Chondrocyte (in vitro differentiated cells): Measurements from ENCODE around the gene ASIC2. TPM values are rescaled to one million over a fixed set of nuclear protein-coding genes. Genes with fewer than 3 reads are reported as not detected.

ENCODE experiments used
- DNase-seq: peaks from one replicate; pipeline ENCODE4 v3.0.0; 2021; ENCODE audit warnings: mixed read lengths, low spot score
- H3K27ac Mint-ChIP-seq: one replicate; pipeline ENCODE4 v1.8.0; 2021; ENCODE audit warnings: mild to moderate bottlenecking, moderate library complexity, mixed read lengths; ENCODE audit not compliant: unreplicated experiment
- H3K27me3 Mint-ChIP-seq: 2 replicates; pipeline ENCODE4 v1.8.0; 2021; ENCODE audit warnings: low read depth, mixed read lengths
- H3K36me3 Mint-ChIP-seq: 2 replicates; pipeline ENCODE4 v1.8.0; 2021; ENCODE audit warnings: low read depth, mixed read lengths
- H3K4me1 Mint-ChIP-seq: 2 replicates; pipeline ENCODE4 v1.8.0; 2021; ENCODE audit warnings: low read depth, mild to moderate bottlenecking, mixed read lengths
- H3K4me3 Mint-ChIP-seq: one replicate; pipeline ENCODE4 v1.8.0; 2021; ENCODE audit warnings: mild to moderate bottlenecking, moderate library complexity, mixed read lengths; ENCODE audit not compliant: unreplicated experiment
- H3K9me3 Mint-ChIP-seq: 2 replicates; pipeline ENCODE4 v1.8.0; 2021; ENCODE audit warnings: low read depth, mixed read lengths
- CTCF ChIP-seq: fragments of 200-600 bp; sonication (generic); IDR thresholded peaks from 2 replicates; pipeline ENCODE4 v1.5.0; 2021; ENCODE audit warnings: antibody characterized with exemption, mild to moderate bottlenecking, moderate library complexity
- total RNA-seq: library from RNA; stranded (reverse); gene quantifications from 3 replicates; pipeline ENCODE4 v1.2.1, GENCODE V29; 2021

The ASIC2 gene
- total RNA-seq, 1 donor from 2014 or later, result not detected

- H3K4me1 Mint-ChIP-seq, result no peaks in the 10 kb centered on the region
- H3K4me3 Mint-ChIP-seq, result no peak overlapping the region
- H3K27me3 Mint-ChIP-seq, result peaks cover 21% of the 10 kb centered on the region
- DNase-seq, result no peak
- no peaks in the 10 kb centered on the region for H3K9me3 Mint-ChIP-seq
- no peak overlapping the region for H3K27ac Mint-ChIP-seq
- no peaks in the 10 kb centered on the region for H3K36me3 Mint-ChIP-seq
- TF ChIP-seq CTCF, result no peak
Measured at GRCh38 chr17:33076979-33077378, 216.1 kb downstream of the ASIC2 start.

DNA sequence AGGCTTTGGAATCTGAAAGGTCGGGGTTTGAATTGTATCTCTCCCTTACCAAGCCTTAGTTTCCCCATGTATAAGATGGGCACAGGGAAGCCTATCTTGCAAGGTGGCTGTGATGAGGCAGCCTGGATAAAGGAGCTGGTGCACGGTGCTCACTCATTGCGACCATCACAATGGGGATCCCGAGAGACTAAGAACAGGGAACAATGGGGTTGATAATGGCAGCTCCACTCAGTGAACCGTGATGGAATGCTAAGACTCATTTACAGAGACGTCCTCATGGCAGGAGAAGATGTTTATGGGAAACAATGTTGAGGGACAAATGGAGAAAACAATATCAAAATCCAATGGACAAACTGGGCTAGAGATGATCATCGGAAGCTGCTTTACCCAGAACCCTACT is 219.7 kb downstream of the ASIC2 start:
- no peak for TF ChIP-seq CTCF
- H3K27me3 Mint-ChIP-seq, result peaks cover 17% of the 10 kb centered on the region
- no peak for DNase-seq
- H3K9me3 Mint-ChIP-seq, result peaks cover 5% of the 10 kb centered on the region
- H3K4me1 Mint-ChIP-seq, result no peaks in the 10 kb centered on the region
- no peaks in the 10 kb centered on the region for H3K36me3 Mint-ChIP-seq
- no peak overlapping the region for H3K27ac Mint-ChIP-seq
- H3K4me3 Mint-ChIP-seq, result no peak overlapping the region

- peaks cover 18% of the 10 kb centered on the region for H3K27me3 Mint-ChIP-seq
- no peaks in the 10 kb centered on the region for H3K4me1 Mint-ChIP-seq
- no peak for TF ChIP-seq CTCF
- DNase-seq, result no peak
- no peak overlapping the region for H3K27ac Mint-ChIP-seq
- no peak overlapping the region for H3K4me3 Mint-ChIP-seq
- H3K9me3 Mint-ChIP-seq, result peaks cover 5% of the 10 kb centered on the region
- no peaks in the 10 kb centered on the region for H3K36me3 Mint-ChIP-seq
Measured at GRCh38 chr17:33072421-33073161, 220.5 kb downstream of the ASIC2 start.

DNA sequence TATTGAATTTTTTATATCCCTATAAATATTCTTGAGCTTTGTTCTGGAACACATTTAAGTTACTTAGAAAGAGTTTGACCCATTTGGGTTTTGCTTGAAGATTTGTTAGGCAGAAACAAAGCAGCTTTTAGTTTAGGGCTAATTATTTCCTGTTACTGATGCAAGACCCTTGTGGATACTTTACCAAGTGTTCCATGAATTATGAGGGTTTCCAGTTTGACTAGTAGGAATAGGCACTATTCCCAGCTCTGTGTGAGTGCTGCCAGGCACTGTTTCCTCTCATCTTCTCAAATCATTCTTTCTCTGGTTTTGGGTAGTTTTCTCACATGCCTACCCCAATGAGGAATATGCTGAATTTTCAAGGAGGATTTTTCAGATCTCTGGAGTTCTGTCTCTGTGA is 221.4 kb downstream of the ASIC2 start:
- H3K36me3 Mint-ChIP-seq, result no peaks in the 10 kb centered on the region
- peaks cover 5% of the 10 kb centered on the region for H3K9me3 Mint-ChIP-seq
- no peaks in the 10 kb centered on the region for H3K4me1 Mint-ChIP-seq
- no peak for DNase-seq
- peaks cover 24% of the 10 kb centered on the region for H3K27me3 Mint-ChIP-seq
- no peak overlapping the region for H3K27ac Mint-ChIP-seq
- H3K4me3 Mint-ChIP-seq, result no peak overlapping the region
- no peak for TF ChIP-seq CTCF

- Mint-ChIP-seq H3K27ac (no peak overlapping the region), H3K4me3 (no peak overlapping the region), H3K36me3 (no peaks in the 10 kb centered on the region), H3K27me3 (peaks cover 14% of the 10 kb centered on the region), H3K9me3 (peaks cover 2% of the 10 kb centered on the region), H3K4me1 (no peaks in the 10 kb centered on the region)
- no peak for DNase-seq
- no peak for TF ChIP-seq CTCF
Measured at GRCh38 chr17:33057564-33057963, 235.5 kb downstream of the ASIC2 start.
